GM10248 (cell line): ENCODE measurements around the gene HCFC2.

Source experiments
- CTCF ChIA-PET: fragments of 300-600 bp; sonication (Branson Sonifier 250); formaldehyde crosslinking; extraction: SDS; loops from one replicate; lab custom pipeline; 2021; ENCODE audit warnings: antibody characterized with exemption; lab: Yijun Ruan, JAX
- POLR2A ChIA-PET: fragments of 350-650 bp; sonication (Branson Sonifier 250); formaldehyde crosslinking; extraction: SDS; loops from one replicate; lab custom pipeline; 2020; ENCODE audit warnings: antibody characterized with exemption; lab: Yijun Ruan, JAX
- DNase-seq: peaks from one replicate; pipeline ENCODE4 v3.0.0; 2012; ENCODE audit errors: extremely low spot score
- CTCF ChIP-seq: IDR thresholded peaks from 2 replicates; pipeline ENCODE4 v1.5.1; 2012; ENCODE audit warnings: mild to moderate bottlenecking, low read depth; ENCODE audit errors: extremely low read depth, missing control alignments, control extremely low read depth

HCFC2 gene

DNA sequence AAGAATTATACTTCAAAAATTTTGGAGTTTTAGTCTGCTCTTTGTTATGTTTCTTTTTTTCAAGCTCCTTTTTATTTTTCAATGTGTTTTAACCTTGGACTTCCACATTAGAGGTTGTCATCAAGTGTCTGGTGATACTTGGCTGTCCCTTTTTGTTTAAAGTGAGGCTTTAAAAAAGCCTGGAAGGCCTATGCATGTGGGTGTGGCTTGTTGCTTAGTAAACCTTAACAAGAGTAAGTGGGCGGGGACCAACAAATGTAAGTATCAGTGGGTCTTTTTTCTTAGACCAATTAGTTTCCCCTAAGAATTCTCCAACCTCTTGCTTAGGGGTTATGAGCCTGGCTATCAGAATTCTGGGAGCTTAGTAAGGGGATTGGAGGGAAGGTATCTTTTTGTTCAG lies 26.4 kb downstream of the HCFC2 start:
- TF ChIP-seq CTCF: no peak
- POLR2A ChIA-PET: interaction anchor here (0.5 kb wide), 1 partner anchor 35 kb away, joined by 3 read pairs; no protein-coding TSS in a partner anchor
- CTCF ChIA-PET: interaction anchor here (0.9 to 3.4 kb wide), 3 partner anchors 18 to 23 kb away, joined by 3 to 22 read pairs (median 4); no protein-coding TSS in a partner anchor
- DNase-seq: no peak

- CTCF ChIA-PET: interaction anchor here (0.9 to 3.4 kb wide), 5 partner anchors 13 to 23 kb away, joined by 3 to 22 read pairs (median 4); no protein-coding TSS in a partner anchor
- POLR2A ChIA-PET: no interaction called here
- DNase-seq: no peak
- TF ChIP-seq CTCF: no peak
These were observed 26.8 kb downstream of the HCFC2 start for GRCh38 chr12:104091136-104091535.

DNA sequence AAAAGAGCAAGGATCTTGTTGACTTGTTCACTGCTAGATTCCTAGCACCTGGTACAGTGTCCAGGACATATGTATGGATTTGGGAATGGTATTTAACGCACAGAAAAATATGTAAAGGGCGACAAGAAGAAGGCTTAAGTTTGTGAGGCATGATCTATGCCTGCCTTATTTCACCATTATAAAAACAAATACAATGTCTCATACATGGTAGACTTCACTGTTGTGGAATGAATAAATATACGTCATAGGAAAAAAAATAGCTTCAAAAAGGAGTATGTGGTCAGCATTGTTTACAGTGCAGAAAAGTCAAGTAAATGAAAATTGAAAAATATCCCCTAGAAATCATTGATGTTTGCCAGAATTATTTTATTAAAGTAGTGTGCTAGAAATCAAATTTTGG lies 30.0 kb downstream of the HCFC2 start:
- ChIA-PET CTCF (no interaction called here), POLR2A (no interaction called here)
- no peak for TF ChIP-seq CTCF
- DNase-seq: no peak

GRCh38 chr12:104095289-104095688 lies 31.0 kb downstream of the HCFC2 start:
- POLR2A ChIA-PET: no interaction called here
- no peak for TF ChIP-seq CTCF
- CTCF ChIA-PET: no interaction called here
- no peak for DNase-seq

DNA sequence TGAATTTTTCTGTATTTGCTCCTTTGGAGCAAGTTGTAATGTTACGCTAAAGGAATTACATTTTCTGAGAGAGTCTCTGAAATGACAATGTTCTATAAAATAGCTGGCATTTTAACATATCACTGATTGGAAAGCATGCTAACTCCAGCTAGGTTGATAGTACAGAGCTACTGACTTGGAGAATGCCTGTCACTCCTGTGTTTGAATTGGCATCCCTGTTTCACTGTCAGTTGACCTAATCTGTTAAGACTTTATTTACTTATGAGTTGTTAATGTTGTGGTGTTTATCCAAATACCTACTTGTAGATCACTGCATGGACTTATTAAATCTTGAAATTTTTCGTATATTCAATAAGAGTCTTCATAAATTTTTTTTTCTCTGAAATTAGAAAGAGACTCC lies 33.6 kb downstream of the HCFC2 start:
- ChIA-PET CTCF (interaction anchor here (1.0 to 6.5 kb wide), 5 partner anchors 10 to 32 kb away, joined by 3 to 51 read pairs (median 4); no protein-coding TSS in a partner anchor), POLR2A (interaction anchor here (0.6 kb wide), 1 partner anchor 215 kb away, joined by 3 read pairs; no protein-coding TSS in a partner anchor)
- TF ChIP-seq CTCF: no peak
- DNase-seq: no peak

DNA sequence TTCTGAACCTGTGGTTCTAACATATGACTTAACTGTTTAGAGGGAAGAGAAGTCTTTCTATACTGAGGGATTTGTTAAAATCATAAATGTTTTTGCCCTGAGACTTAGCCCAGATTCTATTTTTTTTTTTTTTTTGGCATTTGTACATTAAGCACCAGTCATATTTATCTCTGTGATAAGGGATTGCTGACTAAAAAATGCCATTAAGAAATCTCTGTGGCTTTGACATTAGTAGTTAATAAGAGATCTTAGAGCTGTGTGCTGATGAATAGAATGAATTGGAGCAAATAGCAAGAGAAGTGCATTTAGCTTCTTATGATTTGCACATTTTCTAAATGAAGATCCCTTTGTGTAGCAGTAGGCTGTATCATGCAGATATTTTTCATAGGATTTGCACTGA lies 41.1 kb downstream of the HCFC2 start:
- no peak for TF ChIP-seq CTCF
- POLR2A ChIA-PET: no interaction called here
- no peak for DNase-seq
- CTCF ChIA-PET: interaction anchor here (1.2 to 2.8 kb wide), 2 partner anchors 18 to 47 kb away, joined by 3 to 12 read pairs; no protein-coding TSS in a partner anchor

DNA sequence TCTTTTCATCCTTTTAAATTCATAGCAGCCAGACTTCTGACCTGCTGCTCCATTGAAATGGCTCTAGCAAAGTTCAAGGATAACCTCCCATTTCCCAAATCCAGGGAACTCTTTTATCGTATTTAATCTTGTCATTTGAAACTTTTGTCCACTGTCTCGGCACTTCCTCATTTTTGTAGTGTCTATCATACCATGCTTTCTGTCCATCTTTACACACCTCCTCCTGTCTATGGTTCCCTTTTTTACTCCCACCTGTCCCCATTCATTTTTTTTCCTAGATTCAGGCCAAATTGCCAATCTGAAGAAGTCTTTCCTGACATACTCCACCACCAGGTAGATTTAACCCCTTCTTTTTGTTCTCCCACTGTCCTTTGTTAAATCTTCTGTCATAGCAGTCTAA lies 42.6 kb downstream of the HCFC2 start:
- TF ChIP-seq CTCF: no peak
- CTCF ChIA-PET: interaction anchor here (2.8 to 4.8 kb wide), 4 partner anchors 8 to 228 kb away, joined by 32 to 72 read pairs (median 51); no protein-coding TSS in a partner anchor
- POLR2A ChIA-PET: no interaction called here
- no peak for DNase-seq
